Measurements from ENCODE around the gene E4F1.

- TF ChIP-seq MAX (IDR thresholded peaks at IDR 0.05; ENCODE audit: insufficient read depth, insufficient read length) (no peak), POLR2A (IDR thresholded peaks at IDR 0.05; ENCODE audit: low read depth, low read length) (no peak), CTCF (IDR thresholded peaks at IDR 0.05; ENCODE audit: extremely low read depth in 1 of 2, insufficient read depth in 1 of 2, low read depth in 1 of 2, low read length in 2 of 2) (no peak), JUN (IDR thresholded peaks at IDR 0.05; ENCODE audit: borderline replicate concordance, insufficient read depth, insufficient read length, low read depth) (no peak), POLR2AphosphoS5 (IDR thresholded peaks at IDR 0.05; ENCODE audit: insufficient read depth, low read depth, low read length) (no peak), FOS (IDR thresholded peaks at IDR 0.05; ENCODE audit: borderline replicate concordance, insufficient read depth, low read length) (no peak), EZH2 (IDR thresholded peaks at IDR 0.05; ENCODE audit: borderline replicate concordance, low read depth, low read length, severe bottlenecking) (no peak), MYC (IDR thresholded peaks at IDR 0.05; ENCODE audit: low read depth, low read length) (no peak), GATA2 (IDR thresholded peaks at IDR 0.05; ENCODE audit: insufficient read depth, insufficient read length, low read depth, low read length) (no peak)
Measured at GRCh38 chr16:2188395-2188794, 35.0 kb upstream of the E4F1 start.

All from endothelial cell of umbilical vein (primary cell).